Measurements from ENCODE around the gene PLEKHA6.

Gene PLEKHA6

GRCh38 chr1:204176049-204176448 lies 183.7 kb downstream of the PLEKHA6 start:
- DNase-seq, result no peak

GRCh38 chr1:204174958-204175357 lies 184.8 kb downstream of the PLEKHA6 start:
- no peak for DNase-seq

- DNase-seq, result no peak
Measured at GRCh38 chr1:204172404-204173029, 187.2 kb downstream of the PLEKHA6 start.

- DNase-seq, result no peak
Measured at GRCh38 chr1:204171751-204172178, 188.0 kb downstream of the PLEKHA6 start.

- no peak for DNase-seq
Measured at GRCh38 chr1:204170494-204171155, 189.1 kb downstream of the PLEKHA6 start.

GRCh38 chr1:204169858-204170257 lies 189.9 kb downstream of the PLEKHA6 start:
- no peak for DNase-seq

All from effector CD8-positive, alpha-beta T cell (primary cell).